ENCODE data around the gene INTS15. TPM values are rescaled to one million over a fixed set of nuclear protein-coding genes. Genes with fewer than 3 reads are reported as not detected.
"Not testable (repeated sequence)": the region's sequence is repeated elsewhere in the genome, so short reads cannot be mapped to it uniquely, and the experiment has no call there.

The INTS15 gene
- total and polyA plus RNA-seq, 2 donors from 2014 or later = 16.9 to 26.7 TPM

- DNase-seq (peak in 2 of 5 donors; percentile 36 to 47), FAIRE-seq (no peak)
- Histone ChIP-seq H3K27me3 (ENCODE audit: control insufficient read depth, insufficient read depth, low read length) (no peaks in the 10 kb centered on the region), H3K4me3 (ENCODE audit: low read length in 3 of 3) (no peak overlapping the region), H3K9me3 (ENCODE audit: control insufficient read depth in 2 of 3, insufficient read depth in 1 of 3, low read length in 3 of 3) (no peaks in the 10 kb centered on the region), H3K9ac (ENCODE audit: low read length in 3 of 3) (no peak overlapping the region), H3K36me3 (ENCODE audit: control insufficient read depth in 2 of 3, insufficient read depth in 3 of 3, low read length in 3 of 3) (peaks cover 0 to under 1% (median 0%) of the 10 kb centered on the region in 3 donors), H3K27ac (ENCODE audit: low read depth in 2 of 2, low read length in 2 of 2) (no peak overlapping the region), H3K4me1 (ENCODE audit: control insufficient read depth in 2 of 3, insufficient read depth in 2 of 3, low read depth in 1 of 3, low read length in 3 of 3) (no peaks in the 10 kb centered on the region)
- TF ChIP-seq CTCF (IDR thresholded peaks at IDR 0.05; ENCODE audit: borderline replicate concordance, extremely low read depth, insufficient read depth) = no peak
- intact Hi-C loops (cut with DNase I) = no loop called here
Measured at GRCh38 chr7:6575281-6576023, 14.4 kb upstream of the INTS15 start.

DNA sequence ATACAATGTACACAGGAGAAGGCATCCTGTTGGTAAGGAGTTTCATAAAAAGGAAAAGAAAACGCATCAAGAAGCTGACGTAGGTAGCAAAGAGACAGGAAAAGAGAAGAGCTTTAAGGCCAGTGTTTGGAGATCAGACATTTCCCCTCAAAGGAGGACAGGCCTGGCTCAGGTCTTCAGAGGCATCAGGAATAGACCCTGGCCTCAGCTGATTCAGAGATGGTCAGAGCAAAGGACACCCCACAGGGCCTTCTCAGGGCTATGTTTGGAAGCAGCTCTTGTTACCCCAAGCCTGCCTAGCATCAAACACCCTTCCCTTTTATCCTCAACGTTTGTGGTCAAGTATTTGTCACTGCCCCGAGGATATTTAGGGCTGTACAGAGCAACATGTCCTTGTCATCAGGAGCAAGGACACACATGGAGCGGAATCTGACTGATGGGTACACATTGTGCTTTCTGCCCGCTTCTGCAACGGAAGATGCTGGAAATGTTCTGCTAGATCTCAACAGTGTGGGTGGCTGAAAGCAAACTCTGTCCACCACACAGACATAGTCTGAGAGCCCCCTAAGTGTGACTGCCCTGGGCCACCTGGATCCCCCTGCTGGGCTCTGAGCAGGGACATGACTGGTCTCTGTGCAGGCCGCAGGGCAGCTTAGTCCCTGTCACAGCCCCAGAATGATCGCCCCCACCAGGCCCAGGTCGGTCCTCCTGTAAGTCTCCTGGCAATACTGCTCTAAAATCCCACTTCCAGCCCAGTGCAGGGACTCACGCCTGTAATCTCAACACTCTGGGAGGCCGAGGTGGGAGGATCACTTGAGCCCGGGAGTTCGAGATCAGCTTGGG is 13.6 kb upstream of the INTS15 start:
- Histone ChIP-seq H3K9me3 (ENCODE audit: control insufficient read depth in 2 of 3, insufficient read depth in 1 of 3, low read length in 3 of 3) (no peaks in the 10 kb centered on the region), H3K9ac (ENCODE audit: low read length in 3 of 3) (no peak overlapping the region), H3K27me3 (ENCODE audit: control insufficient read depth, insufficient read depth, low read length) (no peaks in the 10 kb centered on the region), H3K4me3 (ENCODE audit: low read length in 3 of 3) (peak overlapping the region; percentile 29 to 61 (median 56)), H3K4me1 (ENCODE audit: control insufficient read depth in 2 of 3, insufficient read depth in 2 of 3, low read depth in 1 of 3, low read length in 3 of 3) (no peaks in the 10 kb centered on the region), H3K27ac (ENCODE audit: low read depth in 2 of 2, low read length in 2 of 2) (no peak overlapping the region), H3K36me3 (ENCODE audit: control insufficient read depth in 2 of 3, insufficient read depth in 3 of 3, low read length in 3 of 3) (peaks cover 0 to 8% (median 2%) of the 10 kb centered on the region in 3 donors)
- TF ChIP-seq CTCF (IDR thresholded peaks at IDR 0.05; ENCODE audit: borderline replicate concordance, extremely low read depth, insufficient read depth) = no peak
- DNase-seq (peak in 1 of 5 donors; percentile 62), FAIRE-seq (no peak)
- intact Hi-C loops (cut with DNase I) = no loop called here

DNA sequence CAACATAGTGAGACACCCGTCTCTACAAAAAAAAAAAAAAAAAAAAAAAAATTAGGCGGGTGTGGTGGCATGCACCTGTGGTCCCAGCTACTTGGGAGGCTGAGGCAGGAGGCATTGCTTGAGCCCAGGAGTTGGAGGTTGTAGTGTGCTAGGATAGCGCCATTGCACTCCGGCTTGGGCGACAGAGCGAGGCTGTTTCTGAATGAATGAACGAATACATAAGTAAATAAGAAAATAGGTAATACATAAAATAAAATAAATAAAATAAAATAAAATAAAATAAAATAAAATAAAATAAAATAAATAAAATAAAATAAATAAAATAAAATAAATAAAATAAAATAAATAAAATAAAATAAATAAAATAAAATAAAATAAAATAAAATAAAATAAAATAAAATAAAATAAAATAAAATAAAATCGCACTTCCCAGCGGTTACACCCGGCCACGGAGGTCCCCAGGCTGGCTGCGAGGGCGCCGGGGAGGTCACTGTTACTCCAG is 12.9 kb upstream of the INTS15 start:
- peak overlapping the region in 1 of 3 donors; percentile 70 for H3K9ac ChIP-seq (ENCODE audit: low read length in 3 of 3)
- peak overlapping the region; percentile 82 to 87 for H3K27ac ChIP-seq (ENCODE audit: low read depth in 2 of 2, low read length in 2 of 2)
- H3K4me1 ChIP-seq (ENCODE audit: control insufficient read depth in 2 of 3, insufficient read depth in 2 of 3, low read depth in 1 of 3, low read length in 3 of 3); FAIRE-seq; H3K27me3 ChIP-seq (ENCODE audit: control insufficient read depth, insufficient read depth, low read length); H3K9me3 ChIP-seq (ENCODE audit: control insufficient read depth in 2 of 3, insufficient read depth in 1 of 3, low read length in 3 of 3); intact Hi-C loops (cut with DNase I): not testable (repeated sequence)
- peaks cover 0 to 14% (median 6%) of the 10 kb centered on the region in 3 donors for H3K36me3 ChIP-seq (ENCODE audit: control insufficient read depth in 2 of 3, insufficient read depth in 3 of 3, low read length in 3 of 3)
- peak in 3 of 5 donors; percentile 23 to 71 (median 36) for DNase-seq
- H3K4me3 ChIP-seq (ENCODE audit: low read length in 3 of 3) = peak overlapping the region; percentile 56 to 81 (median 61)
